ENCODE measurements around the gene CFAP91. TPM values are rescaled to one million over a fixed set of nuclear protein-coding genes. Genes with fewer than 3 reads are reported as not detected.
"Not testable (repeated sequence)": the region's sequence is repeated elsewhere in the genome, so short reads cannot be mapped to it uniquely, and the experiment has no call there.

CFAP91 gene
- total and polyA plus RNA-seq, 5 experiments from 2014 or later: 0.25 TPM; not detected in 4

GRCh38 chr3:119665954-119666559, 36.8 kb upstream of the CFAP91 start:
- POLR2A ChIA-PET: no interaction called here
- Mint-ChIP-seq H3K4me3 (no peak overlapping the region), H3K27ac (peak overlapping the region in 1 of 10 donors; percentile 50), H3K36me3 (peaks cover 0 to 32% (median 2%) of the 10 kb centered on the region in 3 donors), H3K4me1 (peaks cover 0 to 15% (median 7%) of the 10 kb centered on the region in 4 donors), H3K9me3 (no peaks in the 10 kb centered on the region), H3K27me3 (no peaks in the 10 kb centered on the region)
- DNase-seq: no peak
- no peak for ATAC-seq

- Mint-ChIP-seq H3K36me3 (peaks cover 0 to 67% (median 12%) of the 10 kb centered on the region in 3 donors), H3K27me3 (no peaks in the 10 kb centered on the region), H3K4me1 (peaks cover 3 to 23% (median 17%) of the 10 kb centered on the region in 4 donors), H3K4me3 (no peak overlapping the region), H3K9me3 (no peaks in the 10 kb centered on the region), H3K27ac (peak overlapping the region in 5 of 10 donors; percentile 30 to 68 (median 41))
- POLR2A ChIA-PET: no interaction called here
- DNase-seq (no peak), ATAC-seq (no peak)
Observed at GRCh38 chr3:119669906-119670570, 32.8 kb upstream of the CFAP91 start.

GRCh38 chr3:119672776-119673175, 30.0 kb upstream of the CFAP91 start:
- Mint-ChIP-seq H3K4me3 (no peak overlapping the region), H3K27ac (peak overlapping the region in 2 of 10 donors; percentile 27 to 37), H3K36me3 (peaks cover 0 to 65% (median 11%) of the 10 kb centered on the region in 3 donors), H3K4me1 (peaks cover 19 to 46% (median 41%) of the 10 kb centered on the region in 4 donors), H3K27me3 (no peaks in the 10 kb centered on the region), H3K9me3 (no peaks in the 10 kb centered on the region)
- no peak for DNase-seq
- POLR2A ChIA-PET: interaction anchor here (1.1 kb wide), 1 partner anchor 8 kb away, joined by 5 read pairs; no protein-coding TSS in a partner anchor
- ATAC-seq: no peak

- Mint-ChIP-seq H3K27me3 (no peaks in the 10 kb centered on the region), H3K27ac (peak overlapping the region in 1 of 10 donors; percentile 27), H3K4me3 (no peak overlapping the region), H3K9me3 (no peaks in the 10 kb centered on the region), H3K4me1 (peaks cover 19 to 47% (median 42%) of the 10 kb centered on the region in 4 donors), H3K36me3 (peaks cover 0 to 63% (median 11%) of the 10 kb centered on the region in 3 donors)
- no peak for DNase-seq
- POLR2A ChIA-PET: no interaction called here
- no peak for ATAC-seq
Observed at GRCh38 chr3:119673875-119674274, 28.9 kb upstream of the CFAP91 start.

GRCh38 chr3:119675188-119675874, 27.5 kb upstream of the CFAP91 start:
- Mint-ChIP-seq H3K27ac (peak overlapping the region in 7 of 10 donors; percentile 4 to 93 (median 37)), H3K9me3 (no peaks in the 10 kb centered on the region), H3K4me3 (peak overlapping the region; percentile 83 to 96 (median 92)), H3K4me1 (peaks cover 19 to 42% (median 40%) of the 10 kb centered on the region in 4 donors), H3K27me3 (no peaks in the 10 kb centered on the region), H3K36me3 (peaks cover 0 to 50% (median 11%) of the 10 kb centered on the region in 3 donors)
- POLR2A ChIA-PET: interaction anchor here (2.7 kb wide), 1 partner anchor 177 kb away, joined by 13 read pairs; the partner anchor contains the start of gene TIMMDC1
- DNase-seq: no peak
- no peak for ATAC-seq

GRCh38 chr3:119676020-119676419, 26.8 kb upstream of the CFAP91 start:
- Mint-ChIP-seq H3K27me3 (no peaks in the 10 kb centered on the region), H3K4me1 (peaks cover 19 to 41% (median 39%) of the 10 kb centered on the region in 4 donors), H3K36me3 (peaks cover 0 to 43% (median 11%) of the 10 kb centered on the region in 3 donors), H3K4me3 (peak overlapping the region; percentile 83 to 96 (median 92)), H3K27ac (peak overlapping the region in 9 of 10 donors; percentile 91 to 98 (median 97)), H3K9me3 (no peaks in the 10 kb centered on the region)
- POLR2A ChIA-PET: interaction anchor here (2.7 kb wide), 1 partner anchor 178 kb away, joined by 13 read pairs; the partner anchor contains the start of gene TIMMDC1
- ATAC-seq: no peak
- no peak for DNase-seq

GRCh38 chr3:119676771-119677640, 25.8 kb upstream of the CFAP91 start, which contains the start of gene COX17:
TSS of gene COX17 (minus strand) at chr3:119677406. CDS start at chr3:119677310, 96 bp downstream.
- peak within 1 kb of the TSS; percentile 96 to 99 (median 97) for H3K27ac Mint-ChIP-seq

GRCh38 chr3:119677641-119677934, 25.2 kb upstream of the CFAP91 start:
- Mint-ChIP-seq H3K36me3 (peaks cover 0 to 29% (median 9%) of the 10 kb centered on the region in 3 donors), H3K4me3 (peak overlapping the region; percentile 83 to 96 (median 92)), H3K27me3 (no peaks in the 10 kb centered on the region), H3K27ac (peak overlapping the region; percentile 96 to 99 (median 97)), H3K4me1 (peaks cover 19 to 39% (median 34%) of the 10 kb centered on the region in 4 donors), H3K9me3 (no peaks in the 10 kb centered on the region)
- POLR2A ChIA-PET: interaction anchor here (0.9 to 2.7 kb wide), 4 partner anchors 132 to 216 kb away, joined by 3 to 13 read pairs (median 3); partner anchors contain the start of genes TIMMDC1 and TMEM39A
- no peak for ATAC-seq
- DNase-seq: no peak

More at GRCh38 chr3:119676771-119677640, 25.8 kb upstream of the CFAP91 start, which contains the start of gene COX17:
- peak; percentile 88 to 98 (median 96) for DNase-seq
- peak; percentile 92 to 94 for ATAC-seq
- Mint-ChIP-seq H3K36me3 (peaks cover 0 to 33% (median 9%) of the 10 kb centered on the region in 3 donors), H3K4me1 (peaks cover 19 to 39% (median 37%) of the 10 kb centered on the region in 4 donors), H3K4me3 (peak within 1 kb of the TSS; percentile 83 to 96 (median 92)), H3K27me3 (no peaks in the 10 kb centered on the region), H3K9me3 (no peaks in the 10 kb centered on the region)
- POLR2A ChIA-PET: interaction anchor here (0.9 to 2.7 kb wide), 5 partner anchors 24 to 216 kb away, joined by 3 to 13 read pairs (median 3); partner anchors contain the start of genes TIMMDC1 and TMEM39A

GRCh38 chr3:119678209-119678608, 24.6 kb upstream of the CFAP91 start:
- Mint-ChIP-seq H3K4me3 (peak overlapping the region in 4 of 10 donors; percentile 11 to 84 (median 22)), H3K36me3 (peaks cover 0 to 24% (median 4%) of the 10 kb centered on the region in 3 donors), H3K4me1 (peaks cover 19 to 33% (median 30%) of the 10 kb centered on the region in 4 donors), H3K27ac (peak overlapping the region in 4 of 10 donors; percentile 13 to 98 (median 86))
- ATAC-seq, H3K27me3 Mint-ChIP-seq, H3K9me3 Mint-ChIP-seq, DNase-seq: not testable (repeated sequence)
- POLR2A ChIA-PET: interaction anchor here (0.9 kb wide), 1 partner anchor 215 kb away, joined by 3 read pairs; the partner anchor contains the start of gene TMEM39A

- ATAC-seq (no peak), DNase-seq (no peak)
- H3K9me3 Mint-ChIP-seq: no peaks in the 10 kb centered on the region
- peaks cover 0 to 9% (median 3%) of the 10 kb centered on the region in 3 donors for H3K36me3 Mint-ChIP-seq
- no peaks in the 10 kb centered on the region for H3K27me3 Mint-ChIP-seq
- POLR2A ChIA-PET: no interaction called here
- no peak overlapping the region for H3K27ac Mint-ChIP-seq
- H3K4me1 Mint-ChIP-seq: peaks cover 19 to 28% (median 25%) of the 10 kb centered on the region in 4 donors
- no peak overlapping the region for H3K4me3 Mint-ChIP-seq
Observed at GRCh38 chr3:119679874-119680273, 22.9 kb upstream of the CFAP91 start.

- POLR2A ChIA-PET: no interaction called here
- ATAC-seq (no peak), DNase-seq (peak in 1 of 10 donors; percentile 18)
- Mint-ChIP-seq H3K4me3 (no peak overlapping the region), H3K27ac (no peak overlapping the region), H3K36me3 (peaks cover 0 to 3% (median 0%) of the 10 kb centered on the region in 3 donors), H3K4me1 (peaks cover 10 to 14% (median 11%) of the 10 kb centered on the region in 4 donors), H3K27me3 (peaks cover 0 to 3% (median 0%) of the 10 kb centered on the region in 5 donors), H3K9me3 (peaks cover 0 to 1% (median 0%) of the 10 kb centered on the region in 9 donors)
Observed at GRCh38 chr3:119681279-119681678, 21.5 kb upstream of the CFAP91 start.
